Natural killer cell (primary cell): ENCODE results near the gene MARCHF3. TPM values are rescaled to one million over a fixed set of nuclear protein-coding genes. Genes with fewer than 3 reads are reported as not detected.

Experiments
- ATAC-seq, 3 donors: fragments of 150-1000 bp in 2 of 3; fragments of 200-7000 bp in 1 of 3; cut with Tn5 transposase; 1 replicate in 1 of 3; 2 replicates in 2 of 3; pipeline ENCODE4 v1.10.0; 2021; ENCODE audit warnings: mild to moderate bottlenecking in 2 of 3, moderate library complexity in 2 of 3
- DNase-seq, 2 donors: peaks; one replicate each; pipeline versions ENCODE4 v3.0.0 to v3.0.0-alpha.2; 2013 to 2021; ENCODE audit warnings: mixed read lengths in 1 of 2
- H3K27ac ChIP-seq: one replicate; pipeline ENCODE4 v1.5.1; 2013; ENCODE audit warnings: mild to moderate bottlenecking, low read length
- H3K27me3 ChIP-seq: one replicate; pipeline ENCODE4 v1.6.1; 2013; ENCODE audit warnings: low read length; ENCODE audit not compliant: control insufficient read depth, insufficient read depth
- H3K36me3 ChIP-seq: one replicate; pipeline ENCODE4 v1.6.1; 2013; ENCODE audit warnings: low read length; ENCODE audit not compliant: control insufficient read depth, insufficient read depth
- H3K4me1 ChIP-seq: one replicate; pipeline ENCODE4 v1.6.1; 2013; ENCODE audit warnings: low read length; ENCODE audit not compliant: control insufficient read depth, insufficient read depth
- H3K4me3 ChIP-seq: one replicate; pipeline ENCODE4 v1.5.1; 2013; ENCODE audit warnings: low read length
- H3K9me3 ChIP-seq: one replicate; pipeline ENCODE4 v1.6.1; 2013; ENCODE audit warnings: low read length; ENCODE audit not compliant: control insufficient read depth, insufficient read depth
- H3K27ac Mint-ChIP-seq, 2 donors: one replicate each; pipeline ENCODE4 v1.8.0; 2022; ENCODE audit warnings: mild to moderate bottlenecking in 2 of 2, mixed read lengths in 2 of 2, moderate library complexity in 1 of 2
- H3K27me3 Mint-ChIP-seq, 2 donors: one replicate each; pipeline ENCODE4 v1.8.0; 2022; ENCODE audit warnings: low read depth in 2 of 2, mixed read lengths in 2 of 2
- H3K36me3 Mint-ChIP-seq: one replicate; pipeline ENCODE4 v1.8.0; 2022; ENCODE audit warnings: mixed read lengths
- H3K4me1 Mint-ChIP-seq, 2 donors: one replicate each; pipeline ENCODE4 v1.8.0; 2022; ENCODE audit warnings: mixed read lengths in 2 of 2
- H3K4me3 Mint-ChIP-seq: one replicate; pipeline ENCODE4 v1.8.0; 2022; ENCODE audit warnings: mild to moderate bottlenecking, moderate library complexity, mixed read lengths
- H3K9me3 Mint-ChIP-seq, 2 donors: one replicate each; pipeline ENCODE4 v1.8.0; 2022; ENCODE audit warnings: mixed read lengths in 2 of 2
- WGBS: methylation state at CpG from one replicate; pipeline ENCODE4 v1.1.7; 2013; ENCODE audit warnings: missing lambda C conversion rate; ENCODE audit not compliant: insufficient coverage; 5-methylcytosine and 5-hydroxymethylcytosine counted together
- intact Hi-C: fragments of 100-400 bp; cut with micrococcal nuclease; formaldehyde crosslinking; loops from one replicate; pipeline ENCODE4 v1.14.2; 2022
- total RNA-seq, 4 donors: library from RNA; stranded (reverse); fragments of 120-200 nt in 1 of 4; gene quantifications; one replicate each; pipeline versions ENCODE4 v1.2.3 to v1.2.4, GENCODE V29; 2013 to 2022
- TF ChIP-seq, protein P1 (sequence below): fragments of 200-600 bp; IDR thresholded peaks from one replicate; pipeline ENCODE4 v1.8.0; 2022; ENCODE audit warnings: antibody characterized with exemption

The MARCHF3 gene
- total RNA-seq, 3 donors from 2014 or later (not counting 1 experiment from before 2014, with no cell fraction given) = 6.8 to 11.2 (median 8.9) TPM

GRCh38 chr5:127063257-127063913 is 33.0 kb upstream of the MARCHF3 start:
- ATAC-seq = no peak
- Histone ChIP-seq H3K4me1 (no peaks in the 10 kb centered on the region), H3K36me3 (peaks cover 4% of the 10 kb centered on the region), H3K9me3 (no peaks in the 10 kb centered on the region), H3K27ac (no peak overlapping the region), H3K4me3 (no peak overlapping the region), H3K27me3 (no peaks in the 10 kb centered on the region)
- no peaks in the 10 kb centered on the region for H3K36me3 Mint-ChIP-seq
- no peak overlapping the region for H3K4me3 Mint-ChIP-seq
- TF ChIP-seq, protein P1, sequence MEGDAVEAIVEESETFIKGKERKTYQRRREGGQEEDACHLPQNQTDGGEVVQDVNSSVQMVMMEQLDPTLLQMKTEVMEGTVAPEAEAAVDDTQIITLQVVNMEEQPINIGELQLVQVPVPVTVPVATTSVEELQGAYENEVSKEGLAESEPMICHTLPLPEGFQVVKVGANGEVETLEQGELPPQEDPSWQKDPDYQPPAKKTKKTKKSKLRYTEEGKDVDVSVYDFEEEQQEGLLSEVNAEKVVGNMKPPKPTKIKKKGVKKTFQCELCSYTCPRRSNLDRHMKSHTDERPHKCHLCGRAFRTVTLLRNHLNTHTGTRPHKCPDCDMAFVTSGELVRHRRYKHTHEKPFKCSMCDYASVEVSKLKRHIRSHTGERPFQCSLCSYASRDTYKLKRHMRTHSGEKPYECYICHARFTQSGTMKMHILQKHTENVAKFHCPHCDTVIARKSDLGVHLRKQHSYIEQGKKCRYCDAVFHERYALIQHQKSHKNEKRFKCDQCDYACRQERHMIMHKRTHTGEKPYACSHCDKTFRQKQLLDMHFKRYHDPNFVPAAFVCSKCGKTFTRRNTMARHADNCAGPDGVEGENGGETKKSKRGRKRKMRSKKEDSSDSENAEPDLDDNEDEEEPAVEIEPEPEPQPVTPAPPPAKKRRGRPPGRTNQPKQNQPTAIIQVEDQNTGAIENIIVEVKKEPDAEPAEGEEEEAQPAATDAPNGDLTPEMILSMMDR = no peak
- no peak overlapping the region for H3K27ac Mint-ChIP-seq
- peaks cover 10 to 11% of the 10 kb centered on the region in 2 donors for H3K4me1 Mint-ChIP-seq
- 85% methylated on average over 2 of the region's 2 CpGs for WGBS
- intact Hi-C loops = no loop called here
- no peaks in the 10 kb centered on the region for H3K27me3 Mint-ChIP-seq
- no peak for DNase-seq
- no peaks in the 10 kb centered on the region for H3K9me3 Mint-ChIP-seq

DNA sequence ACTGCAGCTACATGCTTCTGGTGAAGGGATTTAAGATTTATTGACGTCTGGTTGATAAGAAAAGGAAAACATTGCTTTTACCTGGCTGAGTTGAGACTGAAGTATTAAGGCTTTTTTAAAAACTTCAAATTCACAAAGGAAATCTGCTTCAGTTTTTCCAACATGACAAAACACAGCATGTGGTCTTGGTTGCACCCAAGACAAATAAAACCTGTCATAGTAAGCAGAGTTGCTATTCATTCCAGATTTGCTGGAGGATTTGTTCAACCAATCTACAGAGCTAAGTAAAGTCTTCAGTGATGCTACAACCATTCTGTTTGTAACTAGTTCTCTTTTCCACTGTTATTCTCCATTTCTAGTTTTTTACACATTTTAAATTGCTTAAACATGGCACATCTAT is 31.6 kb upstream of the MARCHF3 start:
- Mint-ChIP-seq H3K4me3 (no peak overlapping the region), H3K9me3 (no peaks in the 10 kb centered on the region), H3K4me1 (peaks cover 10 to 11% of the 10 kb centered on the region in 2 donors), H3K27me3 (no peaks in the 10 kb centered on the region), H3K27ac (no peak overlapping the region), H3K36me3 (no peaks in the 10 kb centered on the region)
- H3K4me3 ChIP-seq = no peak overlapping the region
- peaks cover 4% of the 10 kb centered on the region for H3K36me3 ChIP-seq
- DNase-seq (no peak), ATAC-seq (no peak)
- no peaks in the 10 kb centered on the region for H3K27me3 ChIP-seq
- H3K4me1 ChIP-seq = no peaks in the 10 kb centered on the region
- intact Hi-C loops = no loop called here
- no peak overlapping the region for H3K27ac ChIP-seq
- 100% methylated on average over 1 of the region's 1 CpG for WGBS
- H3K9me3 ChIP-seq = no peaks in the 10 kb centered on the region
- TF ChIP-seq, protein P1 = no peak

GRCh38 chr5:127061537-127061936 is 31.2 kb upstream of the MARCHF3 start:
- no peak for ATAC-seq
- intact Hi-C loops = no loop called here
- Mint-ChIP-seq H3K27me3 (no peaks in the 10 kb centered on the region), H3K4me3 (no peak overlapping the region), H3K4me1 (peaks cover 10 to 11% of the 10 kb centered on the region in 2 donors), H3K36me3 (no peaks in the 10 kb centered on the region), H3K27ac (no peak overlapping the region), H3K9me3 (no peaks in the 10 kb centered on the region)
- no peaks in the 10 kb centered on the region for H3K27me3 ChIP-seq
- TF ChIP-seq, protein P1 = no peak
- no peak overlapping the region for H3K27ac ChIP-seq
- no CpG with 5 or more reads among the region's 1 CpG for WGBS
- DNase-seq = no peak
- no peak overlapping the region for H3K4me3 ChIP-seq
- peaks cover 4% of the 10 kb centered on the region for H3K36me3 ChIP-seq
- no peaks in the 10 kb centered on the region for H3K9me3 ChIP-seq
- H3K4me1 ChIP-seq = no peaks in the 10 kb centered on the region

DNA sequence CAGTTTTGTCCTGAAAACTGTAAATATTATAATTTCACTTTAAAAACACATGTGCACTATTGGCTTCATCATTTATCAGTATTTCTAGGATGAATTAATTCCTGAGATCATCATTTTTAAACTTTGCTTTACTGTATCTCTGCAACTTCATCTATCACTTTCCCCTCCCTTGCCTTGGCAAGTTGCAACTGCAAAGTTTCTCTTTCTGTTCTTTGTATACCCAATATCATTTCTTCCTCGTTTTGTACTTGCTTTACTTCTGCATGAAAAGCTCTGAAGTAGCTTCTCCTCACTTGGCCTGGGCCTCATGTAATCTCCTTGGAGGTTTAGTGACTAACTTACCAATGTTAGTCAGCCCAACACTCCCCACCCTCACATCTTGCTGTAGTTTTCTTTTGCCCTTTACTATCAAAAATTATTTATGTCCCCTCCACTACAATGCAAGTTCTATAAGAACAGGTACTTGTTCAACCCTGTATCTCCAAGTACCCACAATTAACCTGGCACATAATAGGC is 30.2 kb upstream of the MARCHF3 start:
- Histone ChIP-seq H3K27ac (no peak overlapping the region), H3K4me3 (no peak overlapping the region), H3K36me3 (peaks cover 4% of the 10 kb centered on the region), H3K27me3 (no peaks in the 10 kb centered on the region), H3K4me1 (no peaks in the 10 kb centered on the region), H3K9me3 (no peaks in the 10 kb centered on the region)
- Mint-ChIP-seq H3K4me1 (peaks cover 10 to 11% of the 10 kb centered on the region in 2 donors), H3K27me3 (no peaks in the 10 kb centered on the region), H3K36me3 (peaks cover 6% of the 10 kb centered on the region), H3K27ac (peak overlapping the region in 1 of 2 donors; percentile 5), H3K4me3 (no peak overlapping the region), H3K9me3 (no peaks in the 10 kb centered on the region)
- intact Hi-C loops = no loop called here
- TF ChIP-seq, protein P1 = no peak
- 45% methylated on average over 1 of the region's 1 CpG for WGBS
- ATAC-seq (no peak), DNase-seq (no peak)
